D341Med (cell line): ENCODE measurements around the gene NOL4L.
A peak's percentile ranks its signal among the peaks of the same experiment; 100 is the strongest.

Source experiments
- DNase-seq: peaks from one replicate; pipeline ENCODE4 v3.0.0; 2012; ENCODE audit warnings: low spot score

Gene NOL4L

GRCh38 chr20:32539817-32540675 lies 45.1 kb downstream of the NOL4L start:
- no peak for DNase-seq

- no peak for DNase-seq
These were observed 45.9 kb downstream of the NOL4L start for GRCh38 chr20:32539026-32539816.

DNA sequence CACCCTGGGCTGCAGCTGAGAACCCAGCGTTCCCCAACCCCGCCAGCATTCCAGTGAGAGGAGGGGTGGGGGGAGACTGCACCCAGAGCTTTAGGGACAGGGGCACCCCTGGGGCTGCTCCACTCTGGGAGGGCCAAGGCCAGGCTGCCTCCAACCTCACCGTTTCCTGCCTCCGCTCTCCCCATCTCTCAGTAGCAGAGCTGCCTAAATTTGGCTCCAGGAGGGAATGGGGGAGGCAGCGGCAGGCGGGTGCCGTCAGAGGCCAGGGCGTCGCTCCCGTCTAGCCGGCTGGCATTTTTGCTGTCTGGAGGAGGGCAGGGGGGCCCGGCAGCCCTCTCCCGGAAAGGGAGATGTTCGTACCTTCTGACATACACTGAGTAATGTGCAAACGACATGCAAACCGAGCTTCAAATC lies 46.6 kb downstream of the NOL4L start:
- DNase-seq, result no peak

DNA sequence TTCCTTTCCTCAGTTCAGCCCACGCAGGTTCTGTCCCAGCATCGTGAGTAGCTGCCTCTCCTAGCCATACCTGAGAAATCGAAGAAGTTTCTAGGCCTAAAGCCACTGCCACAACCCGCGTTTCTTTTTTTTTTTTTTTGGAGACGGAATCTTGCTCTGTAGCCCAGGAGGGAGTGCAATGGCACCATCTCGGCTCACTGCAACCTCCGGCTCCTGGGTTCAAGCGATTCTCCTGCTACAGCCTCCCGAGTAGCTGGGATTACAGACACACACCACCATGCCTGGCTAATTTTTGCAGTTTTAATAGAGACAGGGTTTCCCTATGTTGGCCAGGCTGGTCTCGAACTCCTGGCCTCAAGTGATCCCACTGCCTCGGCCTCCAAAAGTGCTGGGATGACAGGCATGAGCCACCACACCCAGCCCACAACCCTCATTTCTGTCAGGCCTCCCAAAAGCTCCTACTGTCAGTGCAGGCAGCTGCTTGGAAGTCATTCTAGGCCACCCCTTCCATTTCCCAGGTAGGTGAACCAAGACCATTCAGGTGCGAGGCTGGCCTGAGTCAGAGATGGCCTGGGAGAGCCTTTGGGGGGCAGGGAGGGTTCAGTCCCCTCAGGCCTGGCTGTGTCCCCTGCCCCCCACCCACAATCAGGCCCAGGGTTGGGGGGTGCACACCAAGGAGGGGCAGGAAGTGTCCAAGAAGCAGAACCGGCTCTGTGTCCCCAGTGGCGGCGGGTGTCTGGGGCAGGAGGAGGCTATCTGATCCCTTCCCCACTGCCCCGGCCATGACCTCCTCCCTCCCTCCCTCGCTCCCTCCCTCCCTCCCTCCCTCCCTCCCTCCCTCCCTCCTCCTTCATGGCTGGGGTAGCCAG lies 47.2 kb downstream of the NOL4L start:
- DNase-seq, result no peak

GRCh38 chr20:32536851-32537656 lies 48.1 kb downstream of the NOL4L start:
- no peak for DNase-seq

DNA sequence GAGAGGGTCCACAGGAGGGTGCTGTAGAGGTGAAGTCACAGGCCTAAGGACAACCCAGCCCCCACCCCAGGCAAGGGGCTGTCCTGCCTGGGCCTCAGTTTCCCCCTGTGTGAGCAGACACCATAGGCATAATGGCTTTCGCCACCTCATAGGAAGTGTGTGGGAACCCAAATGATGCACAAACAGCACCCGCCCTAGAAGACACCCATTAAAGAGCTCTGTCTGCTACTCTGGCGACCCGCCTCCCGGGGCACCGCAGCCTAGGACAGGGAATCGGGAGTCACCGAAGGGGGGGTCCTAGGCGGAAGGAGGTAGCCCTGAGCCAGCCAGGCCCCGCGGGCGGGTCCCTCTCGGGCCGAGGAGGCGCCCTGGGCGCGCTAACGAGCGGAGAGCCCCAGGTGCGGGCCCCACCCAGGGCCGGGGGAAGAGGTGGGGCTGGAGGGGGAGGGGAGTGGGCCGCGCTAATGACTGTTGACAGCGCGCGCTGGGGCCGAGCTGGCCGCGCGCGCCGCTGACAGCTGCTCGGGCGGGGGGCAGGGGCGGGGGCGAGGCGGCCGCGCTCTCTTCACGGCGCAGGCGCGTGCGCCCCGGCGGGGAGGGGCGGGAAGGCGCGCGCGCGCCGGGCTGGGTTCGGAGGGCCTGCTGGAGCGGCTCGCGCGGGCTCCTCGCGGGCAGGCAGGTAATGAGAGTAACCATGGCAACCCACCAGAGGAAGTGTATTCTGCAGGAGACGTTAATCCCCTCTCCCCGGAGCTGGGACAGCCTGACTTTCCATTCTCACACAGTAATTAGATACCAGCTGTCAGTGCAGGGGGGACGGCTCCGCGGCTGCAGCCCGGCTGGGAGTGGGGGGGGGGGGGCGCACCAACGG lies 48.9 kb downstream of the NOL4L start:
- peak; percentile 99 for DNase-seq

- no peak for DNase-seq
These were observed 49.7 kb downstream of the NOL4L start for GRCh38 chr20:32535316-32535952.

DNA sequence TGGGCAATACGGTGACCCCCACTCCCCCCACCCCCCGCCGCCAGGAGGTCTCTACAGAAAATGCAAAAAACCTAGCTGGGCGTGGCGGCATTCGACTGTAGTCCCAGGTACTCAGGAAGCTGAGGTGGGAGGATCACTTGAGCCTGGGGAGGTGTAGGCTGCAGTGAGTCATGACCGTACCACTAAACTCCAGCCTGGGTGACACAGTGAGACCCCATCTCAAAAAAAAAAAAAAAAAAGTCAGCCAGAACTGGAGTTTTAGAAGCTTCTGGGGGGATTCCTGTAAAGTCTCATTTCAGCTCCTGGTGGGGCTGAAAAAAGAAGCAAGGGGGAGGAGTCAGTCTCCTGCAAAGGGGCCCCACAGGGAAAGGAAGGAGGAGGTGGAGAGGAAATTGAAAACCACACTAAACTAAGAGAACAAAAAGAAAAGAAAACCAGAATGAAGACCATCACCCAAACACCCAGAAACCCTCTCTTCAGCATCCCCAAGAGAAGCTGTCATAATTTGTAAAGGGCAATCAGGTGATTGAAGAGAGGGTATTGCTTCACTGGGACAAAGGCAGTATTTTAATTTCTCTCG lies 50.4 kb downstream of the NOL4L start:
- DNase-seq, result no peak

- no peak for DNase-seq
These were observed 51.4 kb downstream of the NOL4L start for GRCh38 chr20:32533732-32534131.

GRCh38 chr20:32532246-32532645 lies 52.9 kb downstream of the NOL4L start:
- DNase-seq, result no peak

GRCh38 chr20:32528905-32529670 lies 56.0 kb downstream of the NOL4L start:
- DNase-seq, result no peak

DNA sequence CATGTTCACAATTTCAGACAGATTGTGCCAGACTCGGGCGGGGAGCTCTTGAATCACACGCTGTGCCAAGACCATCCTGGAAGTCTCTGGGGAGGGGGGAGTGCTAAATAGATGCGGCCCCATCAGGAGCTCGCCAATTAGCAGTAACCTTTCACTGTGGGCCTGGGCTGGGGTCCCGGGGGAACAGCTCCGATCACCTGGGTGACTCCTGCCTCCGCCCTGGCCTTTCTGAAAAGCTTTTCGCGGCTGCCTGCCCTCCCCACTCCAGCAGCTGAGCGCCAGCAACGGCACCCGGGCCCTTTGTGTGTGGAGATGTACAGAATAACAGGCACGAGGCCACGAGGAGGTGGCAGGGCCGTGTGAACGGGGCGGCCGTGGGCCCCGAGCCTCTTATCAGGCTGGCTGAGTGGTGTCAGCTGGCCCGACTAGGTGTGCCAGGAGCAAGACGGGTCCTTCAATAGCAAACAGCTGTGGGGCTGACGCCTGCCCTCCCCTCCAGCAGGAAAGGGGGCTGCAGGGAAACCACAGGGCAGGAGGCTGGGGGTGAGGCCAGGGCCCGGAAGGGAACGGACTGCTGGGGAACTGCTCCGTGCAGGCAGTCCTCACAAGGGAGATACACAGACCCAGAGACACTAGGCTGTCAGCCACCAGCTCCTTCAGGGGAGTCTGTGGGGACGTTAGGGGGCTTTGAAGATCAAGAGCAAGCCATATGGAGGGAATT lies 56.8 kb downstream of the NOL4L start:
- peak; percentile 64 for DNase-seq

GRCh38 chr20:32527447-32528055 lies 57.6 kb downstream of the NOL4L start:
- DNase-seq, result no peak

- DNase-seq, result no peak
These were observed 58.1 kb downstream of the NOL4L start for GRCh38 chr20:32527052-32527446.

- no peak for DNase-seq
These were observed 58.6 kb downstream of the NOL4L start for GRCh38 chr20:32526541-32526940.

GRCh38 chr20:32526125-32526524 lies 59.0 kb downstream of the NOL4L start:
- DNase-seq, result no peak

DNA sequence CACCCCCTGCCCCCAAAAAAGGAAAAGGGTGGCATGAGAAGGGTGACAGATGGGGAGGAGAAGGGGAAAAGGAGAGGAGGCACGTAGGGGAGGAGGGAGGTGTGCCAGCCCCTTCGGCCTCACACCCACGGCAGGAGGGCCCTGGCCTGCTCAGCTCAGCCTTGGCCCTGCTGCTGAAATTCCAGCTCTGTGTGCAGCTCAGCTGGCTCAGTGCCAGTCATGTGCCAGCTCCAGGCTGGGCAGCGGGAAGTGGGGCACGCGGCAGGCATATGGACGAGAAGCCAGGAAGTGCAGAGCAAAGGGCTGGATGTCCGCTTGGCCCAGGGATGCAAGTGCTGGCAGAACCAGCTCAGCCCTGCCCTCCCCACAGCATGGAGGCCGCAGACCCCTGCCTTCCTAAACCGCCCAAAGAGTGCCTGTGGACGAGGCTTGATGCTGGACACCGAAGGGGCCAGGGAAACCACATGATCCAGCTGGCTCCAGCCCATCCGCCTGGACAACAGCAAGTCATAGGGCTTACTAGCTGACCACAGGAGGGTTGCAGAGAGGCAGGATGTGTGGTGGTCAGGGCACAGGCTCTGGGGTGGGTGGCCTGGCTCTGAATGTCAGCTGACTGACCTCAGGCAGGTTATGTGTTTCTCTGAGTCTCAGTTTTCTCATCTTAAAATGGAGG lies 60.2 kb downstream of the NOL4L start:
- DNase-seq, result no peak
